ENCODE measurements around the gene DENND5A.

Gene DENND5A

GRCh38 chr11:9151631-9152030, 113.5 kb downstream of the DENND5A start:
- TF ChIP-seq CTCF (IDR thresholded peaks at IDR 0.05; ENCODE audit: low read depth, low read length), result no peak
- in situ Hi-C loops (cut with HindIII; ENCODE audit: low sequenced_read_pairs), result no loop called here
- no peak overlapping the region for H3K4me3 ChIP-seq (ENCODE audit: low read depth, low read length)
- DNase-seq (ENCODE audit: low read depth, low spot score), result no peak

GRCh38 chr11:9150926-9151325, 114.2 kb downstream of the DENND5A start:
- H3K4me3 ChIP-seq (ENCODE audit: low read depth, low read length), result no peak overlapping the region
- DNase-seq (ENCODE audit: low read depth, low spot score), result peak; percentile 18
- in situ Hi-C loops (cut with HindIII; ENCODE audit: low sequenced_read_pairs), result no loop called here
- no peak for TF ChIP-seq CTCF (IDR thresholded peaks at IDR 0.05; ENCODE audit: low read depth, low read length)

GRCh38 chr11:9150501-9150900, 114.6 kb downstream of the DENND5A start:
- no peak for TF ChIP-seq CTCF (IDR thresholded peaks at IDR 0.05; ENCODE audit: low read depth, low read length)

GRCh38 chr11:9148727-9149126, 116.4 kb downstream of the DENND5A start:
- DNase-seq (ENCODE audit: low read depth, low spot score), result no peak
- TF ChIP-seq CTCF (IDR thresholded peaks at IDR 0.05; ENCODE audit: low read depth, low read length), result no peak
- no peak overlapping the region for H3K4me3 ChIP-seq (ENCODE audit: low read depth, low read length)
- in situ Hi-C loops (cut with HindIII; ENCODE audit: low sequenced_read_pairs), result no loop called here

More at GRCh38 chr11:9150501-9150900, 114.6 kb downstream of the DENND5A start:
- H3K4me3 ChIP-seq (ENCODE audit: low read depth, low read length), result no peak overlapping the region
- DNase-seq (ENCODE audit: low read depth, low spot score), result peak; percentile 66
- in situ Hi-C loops (cut with HindIII; ENCODE audit: low sequenced_read_pairs), result no loop called here

GRCh38 chr11:9148035-9148434, 117.1 kb downstream of the DENND5A start:
- DNase-seq (ENCODE audit: low read depth, low spot score), result no peak
- TF ChIP-seq CTCF (IDR thresholded peaks at IDR 0.05; ENCODE audit: low read depth, low read length), result no peak
- no peak overlapping the region for H3K4me3 ChIP-seq (ENCODE audit: low read depth, low read length)
- in situ Hi-C loops (cut with HindIII; ENCODE audit: low sequenced_read_pairs), result no loop called here

GRCh38 chr11:9146477-9146876, 118.7 kb downstream of the DENND5A start:
- in situ Hi-C loops (cut with HindIII; ENCODE audit: low sequenced_read_pairs), result no loop called here
- no peak for TF ChIP-seq CTCF (IDR thresholded peaks at IDR 0.05; ENCODE audit: low read depth, low read length)
- no peak for DNase-seq (ENCODE audit: low read depth, low spot score)
- H3K4me3 ChIP-seq (ENCODE audit: low read depth, low read length), result no peak overlapping the region

GRCh38 chr11:9145283-9145682, 119.9 kb downstream of the DENND5A start:
- no peak for TF ChIP-seq CTCF (IDR thresholded peaks at IDR 0.05; ENCODE audit: low read depth, low read length)
- in situ Hi-C loops (cut with HindIII; ENCODE audit: low sequenced_read_pairs), result no loop called here
- H3K4me3 ChIP-seq (ENCODE audit: low read depth, low read length), result no peak overlapping the region
- DNase-seq (ENCODE audit: low read depth, low spot score), result no peak

Measured in astrocyte of the spinal cord (primary cell).